ENCODE measurements around the gene DAGLB.
"Not testable (repeated sequence)": the region's sequence is repeated elsewhere in the genome, so short reads cannot be mapped to it uniquely, and the experiment has no call there.

The DAGLB gene

GRCh38 chr7:6423942-6424701 is 23.6 kb downstream of the DAGLB start:
- DNase-seq, result no peak

GRCh38 chr7:6422926-6423632 is 24.7 kb downstream of the DAGLB start:
- no peak for DNase-seq

- DNase-seq, result no peak
Measured at GRCh38 chr7:6422095-6422494, 25.7 kb downstream of the DAGLB start.

GRCh38 chr7:6420680-6421079 is 27.1 kb downstream of the DAGLB start:
- no peak for DNase-seq

GRCh38 chr7:6419310-6419773 is 28.4 kb downstream of the DAGLB start:
- DNase-seq, result no peak

GRCh38 chr7:6417408-6417807 is 30.3 kb downstream of the DAGLB start:
- DNase-seq, result no peak

- DNase-seq, result no peak
Measured at GRCh38 chr7:6416516-6417145, 31.1 kb downstream of the DAGLB start.

GRCh38 chr7:6413637-6414036 is 34.1 kb downstream of the DAGLB start:
- DNase-seq, result no peak

GRCh38 chr7:6409944-6410693 is 37.6 kb downstream of the DAGLB start:
- no peak for DNase-seq

- DNase-seq, result no peak
Measured at GRCh38 chr7:6409091-6409490, 38.7 kb downstream of the DAGLB start.

GRCh38 chr7:6407434-6407833 is 40.3 kb downstream of the DAGLB start:
- DNase-seq, result no peak

- DNase-seq, result no peak
Measured at GRCh38 chr7:6406121-6406520, 41.6 kb downstream of the DAGLB start.

GRCh38 chr7:6403907-6404306 is 43.8 kb downstream of the DAGLB start:
- no peak for DNase-seq

- DNase-seq, result no peak
Measured at GRCh38 chr7:6402741-6403140, 45.0 kb downstream of the DAGLB start.

- no peak for DNase-seq
Measured at GRCh38 chr7:6402041-6402440, 45.7 kb downstream of the DAGLB start.

GRCh38 chr7:6401536-6401935 is 46.2 kb downstream of the DAGLB start:
- no peak for DNase-seq

- not testable (repeated sequence) for DNase-seq
Measured at GRCh38 chr7:6400243-6401105, 47.3 kb downstream of the DAGLB start.

- DNase-seq, result no peak
Measured at GRCh38 chr7:6399351-6399750, 48.4 kb downstream of the DAGLB start.

GRCh38 chr7:6398943-6399342 is 48.8 kb downstream of the DAGLB start:
- DNase-seq, result no peak

GRCh38 chr7:6397759-6398495 is 49.8 kb downstream of the DAGLB start:
- not testable (repeated sequence) for DNase-seq

- DNase-seq, result no peak
Measured at GRCh38 chr7:6395898-6396595, 51.7 kb downstream of the DAGLB start.
